A549 treated with DMSO at 1 μM for 4 hours (cell line): Measurements from ENCODE around the gene PFDN6. TPM values are rescaled to one million over a fixed set of nuclear protein-coding genes. Genes with fewer than 3 reads are reported as not detected.

Experiments
- total RNA-seq: library from RNA; stranded (reverse); fragments of 200-300 nt; extraction: Qiagen RNA extraction; gene quantifications from 5 replicates; pipeline ENCODE4 v1.2.3, GENCODE V29; 2022; ENCODE audit warnings: low read depth

The PFDN6 gene
- 98.0 to 119 TPM (median 106 TPM) in 5 replicates for total RNA-seq

DNA sequence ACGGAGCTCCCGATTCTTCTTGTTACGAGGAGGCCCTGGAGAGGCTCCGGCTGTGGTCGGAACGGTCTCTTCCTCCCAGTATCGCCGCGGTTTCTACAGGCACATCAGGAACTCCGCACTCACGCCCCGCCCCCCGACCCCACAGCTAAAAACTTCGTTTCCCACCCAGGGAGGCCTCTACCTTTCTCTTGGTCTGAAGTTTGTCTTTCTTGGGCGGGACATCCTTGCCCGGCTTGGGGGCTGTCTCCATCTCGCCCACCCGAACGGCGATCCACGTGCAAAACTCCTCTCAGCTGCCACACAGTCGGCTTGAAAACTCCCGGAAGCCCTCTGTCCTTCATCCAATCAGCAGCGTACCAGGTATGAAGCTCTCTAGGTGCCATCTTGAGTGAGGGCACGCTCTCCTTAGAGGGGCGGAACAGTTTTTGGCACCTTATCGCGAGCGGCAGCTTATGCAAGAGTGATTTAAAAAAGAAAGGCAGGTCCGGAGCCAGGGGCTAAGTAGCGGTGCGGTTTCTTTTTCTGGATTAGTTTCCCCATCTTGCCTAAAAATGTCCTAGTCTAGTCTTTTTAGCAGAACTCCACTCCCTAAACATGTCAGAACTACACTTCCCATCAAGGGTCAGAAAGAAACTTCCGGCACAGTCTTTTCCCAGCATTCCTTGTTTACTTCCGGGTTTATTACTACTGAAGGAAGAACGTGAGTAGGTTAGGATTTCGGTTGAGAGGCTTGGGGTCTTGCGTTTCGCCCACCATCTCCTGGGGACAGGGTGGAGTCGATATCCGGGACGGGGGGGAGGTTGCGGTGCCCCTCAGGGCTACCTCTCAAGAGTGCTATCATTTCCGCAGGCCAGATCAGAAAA, at the start of gene PFDN6, which contains the start of gene WDR46:
TSS of gene PFDN6 (plus strand) at position 681 of the 863 bp plus-strand sequence. CDS start 256 bp downstream, outside the sequence.
TSS of gene WDR46 (minus strand) at position 319 of the 863 bp plus-strand sequence. CDS start at position 250, 69 bp downstream.

GRCh38 chr6:33271468-33272274, 17.7 kb upstream of the PFDN6 start, which contains the start of the genes RPS18 and VPS52:
TSS of gene RPS18 (plus strand) at chr6:33272075. CDS start at chr6:33272120, 45 bp downstream.
TSS of gene VPS52 (minus strand) at chr6:33271876. CDS start at chr6:33271675, 201 bp downstream.

DNA sequence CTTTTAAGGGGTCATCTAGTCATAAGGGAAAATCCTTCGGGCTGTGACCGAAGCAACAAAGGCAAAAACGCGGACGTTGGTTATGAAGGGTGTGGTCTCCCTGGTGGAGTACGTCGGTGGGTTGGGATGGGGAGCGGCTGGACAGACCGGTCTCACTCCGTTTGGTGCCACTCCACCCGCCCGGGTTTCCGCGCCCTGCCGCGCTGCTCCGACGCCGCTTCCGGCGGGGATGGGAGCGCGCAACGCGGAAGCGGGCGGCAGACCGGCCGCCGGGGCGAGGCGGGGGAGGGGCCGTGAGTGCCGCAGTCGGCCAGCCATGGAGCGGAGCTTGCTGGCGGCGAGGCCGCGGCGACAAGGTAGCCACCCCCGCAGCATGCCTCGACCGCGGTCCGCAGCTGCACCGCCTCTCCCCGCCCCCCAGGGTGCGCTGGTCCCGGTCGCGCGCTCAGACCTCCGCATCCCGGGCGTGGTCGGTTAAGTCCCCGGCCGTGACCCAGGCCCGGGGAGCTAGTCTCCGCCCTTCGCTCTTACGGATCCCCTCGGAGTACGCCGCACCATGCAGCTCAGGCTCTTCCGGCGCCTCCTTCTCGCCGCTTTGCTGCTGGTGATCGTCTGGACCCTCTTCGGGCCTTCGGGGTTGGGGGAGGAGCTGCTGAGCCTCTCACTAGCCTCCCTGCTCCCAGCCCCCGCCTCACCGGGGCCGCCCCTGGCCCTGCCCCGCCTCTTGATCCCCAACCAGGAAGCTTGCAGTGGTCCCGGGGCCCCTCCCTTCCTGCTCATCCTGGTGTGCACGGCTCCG, 12.3 kb upstream of the PFDN6 start, which contains the start of gene B3GALT4:
TSS of gene B3GALT4 (plus strand) at position 260 of the 799 bp plus-strand sequence. CDS start at position 557, 297 bp downstream.

DNA sequence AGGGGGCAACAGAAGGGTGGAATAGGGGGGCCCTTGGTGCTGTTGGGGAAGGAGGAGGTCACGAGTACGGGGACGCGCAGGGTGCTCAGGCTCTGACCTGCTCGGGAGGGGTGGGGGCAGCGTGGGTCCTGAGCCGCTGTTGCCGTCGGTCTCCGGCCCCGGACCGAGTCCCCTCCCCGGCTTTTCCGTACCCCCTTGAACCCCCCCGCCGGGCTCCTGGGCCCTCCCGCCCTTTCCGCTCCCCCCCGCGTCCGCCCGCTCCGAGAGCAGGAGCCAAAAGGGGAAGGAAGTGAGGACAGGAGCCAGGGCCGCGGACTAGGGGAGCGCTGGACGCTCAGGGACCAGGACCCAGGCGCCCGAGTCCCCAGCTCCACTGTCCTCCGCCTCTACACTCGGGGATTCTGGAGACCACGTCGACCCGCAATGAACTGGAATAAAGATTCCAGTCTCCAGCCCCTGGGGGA, 9.4 kb downstream of the PFDN6 start, which contains the start of gene RGL2:
TSS of gene RGL2 (minus strand) at position 170 of the 464 bp plus-strand sequence. CDS start 332 bp downstream, outside the sequence.

DNA sequence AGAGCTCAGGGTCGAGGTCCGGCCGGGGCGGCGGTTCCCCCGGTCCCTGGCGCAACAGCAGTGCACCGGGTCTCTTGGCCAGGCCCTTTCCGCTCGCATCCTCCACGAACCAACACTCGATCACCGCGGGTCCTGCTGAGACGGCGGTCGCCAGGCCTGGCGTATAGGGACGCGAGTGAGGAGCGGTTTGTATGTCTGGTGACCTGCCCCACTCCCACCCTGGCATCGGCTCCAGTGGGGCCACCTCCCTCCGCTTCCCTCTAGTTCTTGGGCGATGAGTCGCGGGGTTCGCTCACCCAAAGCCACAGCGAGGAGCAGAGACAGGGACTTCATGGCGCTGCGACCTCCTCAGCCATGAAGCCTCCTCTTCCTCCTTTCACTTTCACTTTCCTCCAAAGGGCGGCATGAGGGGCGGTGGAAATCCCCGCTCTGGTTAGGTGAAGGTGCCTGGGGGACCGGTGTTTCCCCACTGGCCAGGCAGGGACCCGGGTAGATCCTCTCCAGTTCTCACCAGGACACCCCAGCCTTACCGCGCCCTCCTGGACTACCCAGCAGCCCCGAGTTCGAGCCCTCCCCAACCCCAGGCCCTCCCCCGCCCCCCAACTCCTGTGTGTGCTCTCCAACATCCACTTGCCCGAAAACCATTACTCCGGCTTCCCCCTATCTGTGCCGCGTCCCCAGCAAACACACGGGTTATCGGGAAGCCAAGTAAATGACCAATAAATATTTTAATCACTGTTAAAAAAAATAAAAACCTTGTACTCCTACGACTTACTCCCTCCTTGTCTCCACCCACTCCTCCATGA, 24.5 kb downstream of the PFDN6 start, which contains the start of gene TAPBP:
TSS of gene TAPBP (minus strand) at position 370 of the 806 bp plus-strand sequence. CDS start at position 333, 37 bp downstream.

DNA sequence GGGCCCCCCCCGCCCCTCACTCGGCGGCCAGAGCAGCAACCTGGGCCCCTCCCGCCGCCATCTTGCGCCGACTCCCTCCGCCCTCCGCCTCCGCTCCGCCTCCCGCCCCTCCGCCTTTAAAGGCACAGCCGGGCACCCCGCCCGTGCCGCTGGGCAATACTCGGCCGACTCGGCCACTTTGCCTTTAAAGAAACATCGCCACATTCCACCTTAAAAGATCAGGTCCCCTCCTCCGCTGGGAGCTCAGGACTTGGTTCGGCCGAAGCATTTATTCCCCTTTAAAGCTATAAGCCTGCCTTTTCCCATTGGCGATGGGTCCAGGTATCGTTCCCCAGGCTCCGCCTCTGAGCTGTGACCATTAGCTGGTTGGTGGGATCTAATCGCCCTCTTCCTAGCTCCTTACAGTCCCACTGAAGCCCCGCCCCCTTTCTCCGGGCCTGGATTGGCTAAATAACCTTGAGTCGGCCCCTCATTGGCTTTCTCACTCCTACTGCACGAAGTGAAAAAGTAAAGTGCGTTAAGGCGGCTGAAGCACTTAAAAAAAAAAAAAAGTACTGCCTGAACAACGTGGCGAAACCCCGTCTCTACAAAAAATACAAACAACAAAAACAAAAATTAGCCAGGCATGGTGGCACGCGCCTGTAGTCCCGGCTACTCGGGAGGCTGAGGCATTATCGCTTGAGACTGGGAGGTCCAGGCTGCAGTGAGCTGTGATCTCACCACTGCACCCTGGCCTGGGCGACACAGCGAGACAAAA, 28.4 kb downstream of the PFDN6 start, which contains the start of gene ZBTB22:
TSS of gene ZBTB22 (minus strand) at position 76 of the 757 bp plus-strand sequence. CDS start 828 bp downstream, outside the sequence.

Other genes with a start within 250 kb of the PFDN6 start
- gene HLA-DPA1, start 216.0 kb upstream of the PFDN6 start, total RNA-seq = 0.10 TPM in 1 of 5 replicates, not detected in the others
- gene HLA-DPB1, start 213.6 kb upstream of the PFDN6 start, total RNA-seq = not detected in 5 replicates
- gene COL11A2, start 97.1 kb upstream of the PFDN6 start, total RNA-seq = 0.72 to 1.3 TPM (median 0.89 TPM) in 5 replicates
- gene RXRB, start 88.9 kb upstream of the PFDN6 start, total RNA-seq = 15.3 to 22.5 TPM (median 21.5 TPM) in 5 replicates
- 107 to 124 TPM (median 114 TPM) in 5 replicates for gene SLC39A7, start 88.7 kb upstream of the PFDN6 start, total RNA-seq
- gene HSD17B8, start 84.9 kb upstream of the PFDN6 start, total RNA-seq = 13.1 to 16.0 TPM (median 14.4 TPM) in 5 replicates
- gene RING1, start 81.1 kb upstream of the PFDN6 start, total RNA-seq = 20.4 to 27.4 TPM (median 26.6 TPM) in 5 replicates
- 15.2 to 19.0 TPM (median 18.3 TPM) in 5 replicates for gene VPS52, start 17.7 kb upstream of the PFDN6 start, total RNA-seq
- 2,439 to 2,832 TPM (median 2,552 TPM) in 5 replicates for gene RPS18, start 17.5 kb upstream of the PFDN6 start, total RNA-seq
- gene B3GALT4, start 12.5 kb upstream of the PFDN6 start, total RNA-seq = 0.48 to 0.70 TPM (median 0.67 TPM) in 5 replicates
- 53.1 to 58.4 TPM (median 55.3 TPM) in 5 replicates for gene WDR46, start 362 bp upstream of the PFDN6 start, total RNA-seq
- 13.2 to 15.1 TPM (median 13.8 TPM) in 5 replicates for gene RGL2, start 9.3 kb downstream of the PFDN6 start, total RNA-seq
- 40.3 to 49.1 TPM (median 44.2 TPM) in 5 replicates for gene TAPBP, start 24.5 kb downstream of the PFDN6 start, total RNA-seq
- 3.3 to 4.9 TPM (median 3.9 TPM) in 5 replicates for gene ZBTB22, start 28.1 kb downstream of the PFDN6 start, total RNA-seq
- gene DAXX, start 33.4 kb downstream of the PFDN6 start, total RNA-seq = 36.9 to 41.1 TPM (median 39.0 TPM) in 5 replicates
- 38.1 to 49.0 TPM (median 43.7 TPM) in 5 replicates for gene KIFC1, start 102.2 kb downstream of the PFDN6 start, total RNA-seq
- gene PHF1, start 121.4 kb downstream of the PFDN6 start, total RNA-seq = 18.0 to 19.4 TPM (median 18.5 TPM) in 5 replicates
- 183 to 231 TPM (median 202 TPM) in 5 replicates for gene CUTA, start 128.5 kb downstream of the PFDN6 start, total RNA-seq
- 4.2 to 7.9 TPM (median 5.1 TPM) in 5 replicates for gene SYNGAP1, start 130.5 kb downstream of the PFDN6 start, total RNA-seq
- 12.0 to 12.6 TPM (median 12.4 TPM) in 5 replicates for gene ZBTB9, start 165.0 kb downstream of the PFDN6 start, total RNA-seq